ENCODE results near the gene DST.

The DST gene

DNA sequence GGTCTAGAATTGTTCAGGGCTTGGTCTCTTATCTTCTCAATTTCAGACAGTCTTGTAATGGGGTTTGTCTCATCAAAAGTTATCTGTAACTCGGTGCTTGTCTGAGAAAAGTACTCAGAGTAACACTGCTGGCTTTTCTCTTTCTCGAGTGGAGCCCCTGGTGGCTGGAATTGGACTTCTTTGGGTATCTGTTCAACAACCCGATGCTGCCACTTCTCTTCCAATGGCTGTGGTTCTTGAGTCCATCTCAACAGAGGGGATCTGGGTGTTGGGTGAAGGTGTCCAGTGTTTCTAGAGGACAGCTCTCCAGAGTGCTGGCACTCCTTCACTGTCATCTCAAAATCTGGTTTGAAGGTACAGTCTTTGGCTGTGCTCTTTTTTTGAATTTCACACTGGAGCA lies 24.6 kb downstream of the DST start:
- H3K4me3 ChIP-seq (ENCODE audit: low read depth, low read length): no peak overlapping the region
- TF ChIP-seq, protein P1, sequence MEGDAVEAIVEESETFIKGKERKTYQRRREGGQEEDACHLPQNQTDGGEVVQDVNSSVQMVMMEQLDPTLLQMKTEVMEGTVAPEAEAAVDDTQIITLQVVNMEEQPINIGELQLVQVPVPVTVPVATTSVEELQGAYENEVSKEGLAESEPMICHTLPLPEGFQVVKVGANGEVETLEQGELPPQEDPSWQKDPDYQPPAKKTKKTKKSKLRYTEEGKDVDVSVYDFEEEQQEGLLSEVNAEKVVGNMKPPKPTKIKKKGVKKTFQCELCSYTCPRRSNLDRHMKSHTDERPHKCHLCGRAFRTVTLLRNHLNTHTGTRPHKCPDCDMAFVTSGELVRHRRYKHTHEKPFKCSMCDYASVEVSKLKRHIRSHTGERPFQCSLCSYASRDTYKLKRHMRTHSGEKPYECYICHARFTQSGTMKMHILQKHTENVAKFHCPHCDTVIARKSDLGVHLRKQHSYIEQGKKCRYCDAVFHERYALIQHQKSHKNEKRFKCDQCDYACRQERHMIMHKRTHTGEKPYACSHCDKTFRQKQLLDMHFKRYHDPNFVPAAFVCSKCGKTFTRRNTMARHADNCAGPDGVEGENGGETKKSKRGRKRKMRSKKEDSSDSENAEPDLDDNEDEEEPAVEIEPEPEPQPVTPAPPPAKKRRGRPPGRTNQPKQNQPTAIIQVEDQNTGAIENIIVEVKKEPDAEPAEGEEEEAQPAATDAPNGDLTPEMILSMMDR (IDR thresholded peaks at IDR 0.05; ENCODE audit: insufficient read depth, low read depth, low read length, missing control alignments): no peak
- peak; percentile 9 for DNase-seq (ENCODE audit: low read depth)

DNA sequence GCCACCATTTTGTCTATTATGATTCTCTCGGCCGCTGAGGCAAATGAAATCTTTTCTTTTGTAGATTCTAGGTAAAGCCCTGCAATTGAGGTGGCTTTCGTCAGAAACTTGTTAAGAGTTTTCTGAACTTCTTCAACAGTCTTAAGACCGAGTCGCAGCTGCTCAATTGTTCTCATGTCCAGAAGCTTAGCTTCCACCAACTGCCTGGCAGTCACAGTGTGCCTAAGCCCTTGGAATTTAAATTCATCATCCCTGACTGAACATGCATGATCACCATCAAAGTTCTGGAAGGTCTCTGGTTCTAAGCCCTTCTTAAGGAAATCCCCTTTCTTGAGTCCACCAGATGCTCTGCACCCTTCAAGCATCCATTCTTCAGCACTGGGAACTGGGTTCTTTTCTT lies 25.7 kb downstream of the DST start:
- H3K4me3 ChIP-seq (ENCODE audit: low read depth, low read length): no peak overlapping the region
- DNase-seq (ENCODE audit: low read depth): no peak
- TF ChIP-seq, protein P1 (IDR thresholded peaks at IDR 0.05; ENCODE audit: insufficient read depth, low read depth, low read length, missing control alignments): no peak

DNA sequence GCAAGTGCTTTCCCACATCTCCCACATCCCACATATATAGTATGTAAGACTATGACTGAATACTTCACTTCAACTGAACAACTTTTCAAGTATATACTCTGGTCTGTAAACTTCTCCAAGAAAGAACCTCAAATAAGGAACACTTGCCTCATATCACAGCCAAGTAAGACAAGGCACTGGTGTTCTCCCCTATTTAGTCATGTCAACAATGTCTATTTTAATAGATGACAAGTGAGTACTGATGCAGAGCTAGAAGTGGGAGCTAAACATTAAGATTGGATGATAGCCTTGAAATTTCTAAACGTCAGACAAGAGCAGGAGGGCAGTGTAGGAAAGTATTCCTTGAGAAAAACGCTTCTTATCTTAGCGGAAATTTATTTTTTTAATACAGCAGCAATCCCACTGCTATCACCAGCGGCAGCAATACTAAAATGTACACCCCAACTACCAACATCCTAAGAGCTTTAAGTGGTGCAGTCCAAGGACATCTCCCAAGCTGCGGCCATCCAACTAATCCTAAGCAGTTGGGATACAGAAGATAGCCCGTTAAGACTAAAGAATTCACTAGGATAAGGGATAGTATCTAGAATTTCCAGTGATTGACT lies 29.3 kb downstream of the DST start:
- TF ChIP-seq, protein P1 (IDR thresholded peaks at IDR 0.05; ENCODE audit: insufficient read depth, low read depth, low read length, missing control alignments): no peak
- H3K4me3 ChIP-seq (ENCODE audit: low read depth, low read length): no peak overlapping the region
- no peak for DNase-seq (ENCODE audit: low read depth)

DNA sequence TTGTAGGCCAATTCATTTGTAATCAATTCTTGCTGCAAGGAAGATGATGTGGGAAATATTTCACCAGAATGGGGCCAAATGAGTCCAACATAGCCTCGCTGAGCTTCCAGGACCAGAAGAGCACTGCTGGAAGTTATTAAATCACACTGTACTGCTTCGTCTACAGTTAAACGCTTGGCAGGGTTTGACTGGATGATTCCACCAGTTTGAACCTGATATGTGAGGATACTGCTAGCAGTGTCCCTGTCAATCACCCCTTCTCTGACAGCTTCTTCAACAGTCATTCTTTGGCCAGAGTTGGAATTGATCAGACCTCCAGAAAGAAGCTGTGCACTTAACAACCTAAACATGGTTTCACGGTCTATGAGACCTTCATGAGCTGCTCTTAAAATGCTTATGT lies 34.4 kb downstream of the DST start:
- DNase-seq (ENCODE audit: low read depth): no peak
- no peak overlapping the region for H3K4me3 ChIP-seq (ENCODE audit: low read depth, low read length)
- TF ChIP-seq, protein P1 (IDR thresholded peaks at IDR 0.05; ENCODE audit: insufficient read depth, low read depth, low read length, missing control alignments): no peak

DNA sequence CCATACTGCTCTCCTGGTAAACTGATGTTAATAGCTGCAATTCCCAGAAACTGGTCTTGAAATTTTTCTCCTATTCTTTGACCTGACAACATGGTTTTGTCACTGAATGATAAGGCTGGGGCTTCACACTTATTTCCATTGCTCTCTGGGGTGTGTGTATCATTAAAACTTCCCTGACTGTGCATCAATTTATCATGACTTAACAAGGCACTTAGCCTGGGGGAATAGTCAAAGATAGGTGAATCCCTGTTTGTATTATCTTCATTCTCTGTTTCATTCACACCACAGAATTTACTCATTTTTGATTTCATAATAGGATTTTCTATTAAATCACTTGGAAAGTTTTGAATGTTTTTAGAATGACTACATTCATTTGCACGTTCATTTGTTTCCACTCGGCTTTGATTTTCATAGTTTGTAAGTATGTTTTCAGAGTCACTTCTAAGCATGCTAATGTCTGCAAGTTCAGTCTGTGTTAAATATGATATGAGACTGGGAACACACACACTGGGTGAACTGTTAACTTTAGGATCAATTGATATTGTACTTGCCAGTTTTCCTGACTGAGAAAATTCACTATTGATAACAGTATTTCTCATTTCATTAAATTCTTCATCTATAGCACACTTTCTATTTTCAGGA lies 35.5 kb downstream of the DST start:
- no peak for DNase-seq (ENCODE audit: low read depth)
- TF ChIP-seq, protein P1 (IDR thresholded peaks at IDR 0.05; ENCODE audit: insufficient read depth, low read depth, low read length, missing control alignments): no peak
- H3K4me3 ChIP-seq (ENCODE audit: low read depth, low read length): no peak overlapping the region

DNA sequence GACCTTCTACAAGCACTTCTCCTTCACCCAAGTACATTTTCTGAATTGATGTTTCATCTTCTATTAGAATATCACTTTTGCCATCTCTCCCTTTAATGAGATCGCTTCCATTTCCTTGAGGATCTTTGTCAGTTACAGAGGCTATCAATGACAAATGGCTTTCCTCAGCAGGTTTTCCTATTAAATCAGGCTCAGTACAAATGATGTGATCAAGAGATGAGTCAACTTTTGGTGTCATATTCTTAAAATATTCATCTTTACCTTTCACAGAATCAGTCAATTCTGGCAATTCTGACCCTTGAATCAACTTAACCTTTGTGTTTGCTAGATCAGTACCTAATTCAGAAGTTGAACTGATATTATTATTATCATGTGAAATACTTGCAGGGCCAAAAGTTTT lies 37.3 kb downstream of the DST start:
- TF ChIP-seq, protein P1 (IDR thresholded peaks at IDR 0.05; ENCODE audit: insufficient read depth, low read depth, low read length, missing control alignments): no peak
- no peak overlapping the region for H3K4me3 ChIP-seq (ENCODE audit: low read depth, low read length)
- no peak for DNase-seq (ENCODE audit: low read depth)

DNA sequence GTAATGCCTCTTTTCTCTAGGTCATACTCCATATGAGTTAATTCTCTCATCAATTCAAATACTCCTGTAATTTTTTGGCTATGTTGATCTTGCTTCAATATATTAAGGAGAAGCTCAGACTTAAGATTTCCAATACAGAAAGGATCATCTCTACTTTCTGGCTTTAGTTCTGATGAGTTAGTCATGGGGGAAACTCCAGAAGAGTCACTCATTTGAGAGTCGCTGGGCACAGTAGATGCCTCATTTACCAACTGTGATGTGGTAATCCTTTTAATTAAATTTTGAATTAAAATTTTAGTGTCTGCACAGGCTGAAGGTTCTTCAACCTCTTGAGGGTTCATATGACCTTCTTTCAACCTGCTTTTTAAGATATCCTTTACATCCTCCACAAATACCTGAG lies 38.5 kb downstream of the DST start:
- no peak overlapping the region for H3K4me3 ChIP-seq (ENCODE audit: low read depth, low read length)
- TF ChIP-seq, protein P1 (IDR thresholded peaks at IDR 0.05; ENCODE audit: insufficient read depth, low read depth, low read length, missing control alignments): no peak
- DNase-seq (ENCODE audit: low read depth): no peak
